Panc1 (cell line): Measurements from ENCODE around the gene FBXO7. TPM values are rescaled to one million over a fixed set of nuclear protein-coding genes. Genes with fewer than 3 reads are reported as not detected.

ENCODE experiments used
- ATAC-seq: fragments of 200-7000 bp; cut with Tn5 transposase; 2 replicates; pipeline ENCODE4 v1.9.1; 2020; ENCODE audit warnings: mild to moderate bottlenecking, moderate library complexity
- BruUV-seq: library from RNA; stranded (reverse); fragments of 400-500 nt; replicated peaks from 2 replicates; lab custom pipeline; 2021; lab: Mats Ljungman, UMichigan
- CTCF ChIA-PET: fragments of 300-600 bp; sonication (Branson Sonifier 250); formaldehyde crosslinking; loops from one replicate; lab custom pipeline; 2022; ENCODE audit warnings: antibody characterized with exemption; lab: Charles Lee
- POLR2A ChIA-PET: fragments of 300-600 bp; sonication (Branson Sonifier 250); formaldehyde crosslinking; loops from one replicate; lab custom pipeline; 2022; ENCODE audit warnings: antibody characterized with exemption; lab: Charles Lee
- DNase-seq: peaks from one replicate; pipeline ENCODE4 v3.0.0-alpha.2; 2010; ENCODE audit warnings: low read depth, low spot score
- H3K27ac ChIP-seq: 2 replicates; pipeline ENCODE4 v1.5.1; 2011; ENCODE audit warnings: mild to moderate bottlenecking, low read length, inconsistent platforms
- H3K27me3 ChIP-seq: fragments of 200-500 bp; sonication (Bioruptor generic); 2 replicates; pipeline ENCODE4 v1.6.0; 2014; ENCODE audit warnings: low read length, inconsistent platforms; ENCODE audit not compliant: control insufficient read depth, insufficient read depth
- H3K36me3 ChIP-seq: fragments of 200-500 bp; sonication (Bioruptor generic); 2 replicates; pipeline ENCODE4 v1.5.1; 2014; ENCODE audit warnings: inconsistent platforms, mild to moderate bottlenecking, low read length, moderate library complexity; ENCODE audit not compliant: control insufficient read depth, insufficient read depth
- H3K4me1 ChIP-seq: 2 replicates; pipeline ENCODE4 v1.5.1; 2011; ENCODE audit warnings: inconsistent platforms, mild to moderate bottlenecking, low read length, moderate library complexity; ENCODE audit not compliant: control insufficient read depth, insufficient read depth
- H3K4me3 ChIP-seq, 2 experiments: 2 replicates each; pipeline ENCODE4 v1.5.1; 2011 to 2012; ENCODE audit warnings: low read depth in 2 of 2, low read length in 2 of 2, mild to moderate bottlenecking in 2 of 2, inconsistent platforms in 1 of 2, moderate library complexity in 1 of 2
- H3K9me3 ChIP-seq: fragments of 200-500 bp; sonication (Bioruptor generic); 2 replicates; pipeline ENCODE4 v1.5.1; 2014; ENCODE audit warnings: low read depth, mild to moderate bottlenecking, inconsistent platforms, low read length, moderate library complexity; ENCODE audit not compliant: control insufficient read depth, insufficient read depth
- POLR2AphosphoS5 ChIP-seq: IDR thresholded peaks from 2 replicates; pipeline ENCODE4 v1.6.1; 2012; ENCODE audit warnings: mild to moderate bottlenecking, low read depth, low read length, moderate library complexity
- SIN3A ChIP-seq: IDR thresholded peaks from 2 replicates; pipeline ENCODE4 v1.6.1; 2012; ENCODE audit warnings: low read depth, mild to moderate bottlenecking, low read length, moderate library complexity, borderline replicate concordance; ENCODE audit not compliant: insufficient read depth
- TCF7L2 ChIP-seq: IDR thresholded peaks from 2 replicates; pipeline ENCODE4 v1.6.1; 2011; ENCODE audit warnings: mild to moderate bottlenecking, low read depth, low read length, inconsistent platforms
- in situ Hi-C: cut with HindIII; loops from 2 replicates; pipeline ENCODE4 v1.10.0; 2016; ENCODE audit warnings: low sequenced_read_pairs, low pct_unique_long_range_greater_than_20kb
- intact Hi-C: fragments of 100-400 bp; cut with micrococcal nuclease; formaldehyde crosslinking; loops from one replicate; pipeline ENCODE4 v1.10.0; 2022; ENCODE audit not compliant: unreplicated experiment
- total RNA-seq: library from RNA; stranded (reverse); gene quantifications from one replicate; pipeline ENCODE4 v1.2.1, GENCODE V29; 2021; ENCODE audit not compliant: unreplicated experiment
- TF ChIP-seq, protein P1 (sequence below), 2 experiments: IDR thresholded peaks; 2 replicates each; pipeline ENCODE4 v1.6.1; 2011 to 2012; ENCODE audit warnings: low read depth in 2 of 2, control low read depth in 1 of 2, low read length in 1 of 2, mild to moderate bottlenecking in 1 of 2, moderate library complexity in 1 of 2; ENCODE audit not compliant: insufficient read depth in 1 of 2
- TF ChIP-seq, protein P2 (sequence below): fragments of 450-650 bp; IDR thresholded peaks from 2 replicates; pipeline ENCODE4 v1.5.1; 2017; ENCODE audit warnings: mild to moderate bottlenecking

The FBXO7 gene
- total RNA-seq, 1 experiment from 2014 or later = 67.8 TPM

DNA sequence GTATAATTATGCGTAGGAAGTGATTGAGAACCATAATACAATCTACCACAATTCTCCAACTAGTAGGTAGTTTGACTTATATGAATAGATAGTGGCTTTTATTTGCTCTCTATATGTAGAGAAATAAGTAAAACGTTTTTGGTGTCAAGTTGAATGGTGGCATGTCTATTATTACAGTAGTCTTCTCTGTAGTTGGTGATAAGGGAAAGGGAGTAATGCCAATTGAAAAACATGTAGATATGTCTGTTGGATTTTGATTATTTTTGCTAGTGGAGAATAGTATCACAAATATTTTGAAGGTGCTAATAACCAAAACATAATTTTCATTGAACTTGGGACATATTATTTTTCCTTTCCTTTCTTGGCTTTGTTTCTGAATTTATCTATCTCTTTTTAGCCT, 17.5 kb downstream of the FBXO7 start:
- BruUV-seq = no TSS peak
- H3K27me3 ChIP-seq = no peaks in the 10 kb centered on the region

DNA sequence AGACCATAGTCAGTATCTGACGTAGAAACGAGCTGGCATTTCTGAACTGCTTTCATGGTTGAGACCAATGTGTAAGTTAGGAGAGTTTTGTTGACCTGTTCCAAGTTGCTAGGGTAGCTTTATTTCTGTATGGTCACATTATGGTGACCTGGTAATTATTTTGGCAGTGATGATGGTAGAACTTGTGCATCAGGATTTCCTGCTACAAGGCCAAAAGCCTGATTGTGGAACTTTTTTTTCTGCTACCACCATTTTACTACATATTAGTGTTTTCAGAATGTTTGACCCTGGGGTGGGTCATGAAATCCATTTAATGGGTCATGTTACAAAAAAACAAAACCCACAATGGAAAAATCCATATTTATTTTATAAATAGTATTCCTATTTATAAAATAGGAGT, 18.9 kb downstream of the FBXO7 start:
- in situ Hi-C loops = no loop called here
- CTCF ChIA-PET = interaction anchor here (0.6 kb wide), 2 partner anchors 38 to 576 kb away, joined by 4 to 5 read pairs; no protein-coding TSS in a partner anchor

More for the DNA sequence above, 17.5 kb downstream of the FBXO7 start:
- TF ChIP-seq TCF7L2 (no peak), POLR2AphosphoS5 (no peak), SIN3A (no peak)
- TF ChIP-seq, protein P1, sequence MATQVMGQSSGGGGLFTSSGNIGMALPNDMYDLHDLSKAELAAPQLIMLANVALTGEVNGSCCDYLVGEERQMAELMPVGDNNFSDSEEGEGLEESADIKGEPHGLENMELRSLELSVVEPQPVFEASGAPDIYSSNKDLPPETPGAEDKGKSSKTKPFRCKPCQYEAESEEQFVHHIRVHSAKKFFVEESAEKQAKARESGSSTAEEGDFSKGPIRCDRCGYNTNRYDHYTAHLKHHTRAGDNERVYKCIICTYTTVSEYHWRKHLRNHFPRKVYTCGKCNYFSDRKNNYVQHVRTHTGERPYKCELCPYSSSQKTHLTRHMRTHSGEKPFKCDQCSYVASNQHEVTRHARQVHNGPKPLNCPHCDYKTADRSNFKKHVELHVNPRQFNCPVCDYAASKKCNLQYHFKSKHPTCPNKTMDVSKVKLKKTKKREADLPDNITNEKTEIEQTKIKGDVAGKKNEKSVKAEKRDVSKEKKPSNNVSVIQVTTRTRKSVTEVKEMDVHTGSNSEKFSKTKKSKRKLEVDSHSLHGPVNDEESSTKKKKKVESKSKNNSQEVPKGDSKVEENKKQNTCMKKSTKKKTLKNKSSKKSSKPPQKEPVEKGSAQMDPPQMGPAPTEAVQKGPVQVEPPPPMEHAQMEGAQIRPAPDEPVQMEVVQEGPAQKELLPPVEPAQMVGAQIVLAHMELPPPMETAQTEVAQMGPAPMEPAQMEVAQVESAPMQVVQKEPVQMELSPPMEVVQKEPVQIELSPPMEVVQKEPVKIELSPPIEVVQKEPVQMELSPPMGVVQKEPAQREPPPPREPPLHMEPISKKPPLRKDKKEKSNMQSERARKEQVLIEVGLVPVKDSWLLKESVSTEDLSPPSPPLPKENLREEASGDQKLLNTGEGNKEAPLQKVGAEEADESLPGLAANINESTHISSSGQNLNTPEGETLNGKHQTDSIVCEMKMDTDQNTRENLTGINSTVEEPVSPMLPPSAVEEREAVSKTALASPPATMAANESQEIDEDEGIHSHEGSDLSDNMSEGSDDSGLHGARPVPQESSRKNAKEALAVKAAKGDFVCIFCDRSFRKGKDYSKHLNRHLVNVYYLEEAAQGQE (IDR thresholded peaks at IDR 0.05; ENCODE audit: insufficient read depth in 1 of 2, low read depth in 2 of 2, low read length in 1 of 2) = no peak
- TF ChIP-seq, protein P2, sequence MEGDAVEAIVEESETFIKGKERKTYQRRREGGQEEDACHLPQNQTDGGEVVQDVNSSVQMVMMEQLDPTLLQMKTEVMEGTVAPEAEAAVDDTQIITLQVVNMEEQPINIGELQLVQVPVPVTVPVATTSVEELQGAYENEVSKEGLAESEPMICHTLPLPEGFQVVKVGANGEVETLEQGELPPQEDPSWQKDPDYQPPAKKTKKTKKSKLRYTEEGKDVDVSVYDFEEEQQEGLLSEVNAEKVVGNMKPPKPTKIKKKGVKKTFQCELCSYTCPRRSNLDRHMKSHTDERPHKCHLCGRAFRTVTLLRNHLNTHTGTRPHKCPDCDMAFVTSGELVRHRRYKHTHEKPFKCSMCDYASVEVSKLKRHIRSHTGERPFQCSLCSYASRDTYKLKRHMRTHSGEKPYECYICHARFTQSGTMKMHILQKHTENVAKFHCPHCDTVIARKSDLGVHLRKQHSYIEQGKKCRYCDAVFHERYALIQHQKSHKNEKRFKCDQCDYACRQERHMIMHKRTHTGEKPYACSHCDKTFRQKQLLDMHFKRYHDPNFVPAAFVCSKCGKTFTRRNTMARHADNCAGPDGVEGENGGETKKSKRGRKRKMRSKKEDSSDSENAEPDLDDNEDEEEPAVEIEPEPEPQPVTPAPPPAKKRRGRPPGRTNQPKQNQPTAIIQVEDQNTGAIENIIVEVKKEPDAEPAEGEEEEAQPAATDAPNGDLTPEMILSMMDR = no peak
- ChIA-PET CTCF (no interaction called here), POLR2A (no interaction called here)
- Histone ChIP-seq H3K4me3 (no peak overlapping the region), H3K9me3 (no peaks in the 10 kb centered on the region), H3K4me1 (no peaks in the 10 kb centered on the region), H3K36me3 (peaks cover 14% of the 10 kb centered on the region; the same call in 1 of the 2 replicates), H3K27ac (no peak overlapping the region)
- DNase-seq (no peak), ATAC-seq (no peak)
- intact Hi-C loops = no loop called here
- in situ Hi-C loops = no loop called here

More for the DNA sequence above, 18.9 kb downstream of the FBXO7 start:
- Histone ChIP-seq H3K4me3 (no peak overlapping the region), H3K27me3 (no peaks in the 10 kb centered on the region), H3K36me3 (peaks cover 13% of the 10 kb centered on the region; the same call in 1 of the 2 replicates), H3K4me1 (no peaks in the 10 kb centered on the region), H3K27ac (no peak overlapping the region), H3K9me3 (no peaks in the 10 kb centered on the region)
- intact Hi-C loops = no loop called here
- POLR2A ChIA-PET = interaction anchor here (0.6 kb wide), 1 partner anchor 21 kb away, joined by 4 read pairs; no protein-coding TSS in a partner anchor
- BruUV-seq = no TSS peak
- no peak for TF ChIP-seq SIN3A
- TF ChIP-seq, protein P1 (IDR thresholded peaks at IDR 0.05; ENCODE audit: insufficient read depth in 1 of 2, low read depth in 2 of 2, low read length in 1 of 2) = no peak
- TF ChIP-seq, protein P2 = no peak
- DNase-seq (no peak), ATAC-seq (no peak)
